Heart left ventricle (tissue), 16 donors: ENCODE data around the gene NCOA1. TPM values are rescaled to one million over a fixed set of nuclear protein-coding genes. Genes with fewer than 3 reads are reported as not detected.

ENCODE experiments used
- ATAC-seq, 4 donors: fragments of 200-7000 bp; cut with Tn5 transposase; one replicate each; pipeline ENCODE4 v1.9.1; 2020 to 2022; ENCODE audit warnings: moderate library complexity in 4 of 4, mild to moderate bottlenecking in 3 of 4, moderate number of reproducible peaks in 1 of 4
- DNase-seq, 5 donors: peaks; one replicate each; pipeline ENCODE4 v3.0.0-alpha.2; 2020
- H3K27ac ChIP-seq, 12 donors: fragments of 200-600 bp; sonication (generic) in 4 of 12; one replicate each; pipeline versions ENCODE4 v1.5.0 to v1.8.0; 2016 to 2022; ENCODE audit warnings: mild to moderate bottlenecking in 2 of 12
- H3K27me3 ChIP-seq, 9 donors: fragments of 200-600 bp; sonication (generic) in 2 of 9; one replicate each; pipeline versions ENCODE4 v1.5.1 to v1.8.0; 2016 to 2022; ENCODE audit warnings: mild to moderate bottlenecking in 3 of 9
- H3K36me3 ChIP-seq, 9 donors: fragments of 200-600 bp; sonication (generic) in 2 of 9; one replicate each; pipeline versions ENCODE4 v1.5.0 to v1.8.0; 2018 to 2022; ENCODE audit warnings: mild to moderate bottlenecking in 2 of 9
- H3K4me1 ChIP-seq, 12 donors: fragments of 200-600 bp; sonication (generic) in 4 of 12; one replicate each; pipeline versions ENCODE4 v1.5.0 to v1.8.0; 2016 to 2022; ENCODE audit warnings: mild to moderate bottlenecking in 3 of 12
- H3K4me3 ChIP-seq, 12 donors: fragments of 200-600 bp; sonication (generic) in 4 of 12; one replicate each; pipeline versions ENCODE4 v1.5.0 to v1.8.0; 2017 to 2022; ENCODE audit warnings: mild to moderate bottlenecking in 9 of 12, moderate library complexity in 4 of 12
- H3K9me3 ChIP-seq, 12 donors: fragments of 200-600 bp; sonication (generic) in 4 of 12; one replicate each; pipeline versions ENCODE4 v1.5.0 to v1.8.0; 2016 to 2022; ENCODE audit warnings: mild to moderate bottlenecking in 1 of 12
- CTCF ChIP-seq, 12 donors: fragments of 200-600 bp; sonication (generic) in 4 of 12; IDR thresholded peaks; one replicate each; pipeline versions ENCODE4 v1.5.0 to v1.8.0; 2018 to 2022; ENCODE audit warnings: antibody characterized with exemption in 12 of 12, mild to moderate bottlenecking in 5 of 12
- POLR2A ChIP-seq, 2 donors: fragments of 450-650 bp; IDR thresholded peaks; one replicate each; pipeline ENCODE4 v1.6.1; 2017; ENCODE audit warnings: antibody characterized with exemption in 2 of 2, mild to moderate bottlenecking in 2 of 2, moderate library complexity in 2 of 2
- WGBS, 4 donors: extraction: QIAGEN DNeasy Blood & Tissue Kit in 2 of 4; methylation state at CpG; one replicate each; pipeline versions ENCODE4 v1.1.5 to v1.1.7; 2013 to 2018; 5-methylcytosine and 5-hydroxymethylcytosine counted together
- intact Hi-C, 10 donors: fragments of 100-400 bp; cut with DNase I; formaldehyde crosslinking; loops; one replicate each; pipeline versions ENCODE4 v1.11.1 to v1.14.2; 2022
- polyA plus RNA-seq, 2 donors: library from polyadenylated mRNA; stranded (reverse); fragments of 200-250 nt; gene quantifications; one replicate each; pipeline ENCODE4 v1.2.3, GENCODE V29; 2013
- total RNA-seq, 9 donors: library from RNA; depleted of rRNA in 2 of 9; stranded (reverse); fragments of >200 nt in 2 of 9; fragmentation: NEBNext Ultra II Directional in 3 of 9; extraction: Animal tissue kit (Norgen Biotek cat#: 25700) in 3 of 9; gene quantifications; one replicate each; pipeline versions ENCODE4 v1.1.0 to v1.2.4, GENCODE V29; 2016 to 2023
- donor health status: ischemic (EF 13 %, LVEDD 7.1; RV severe dilation, severe dysfunction).
- donor health status: healthy with polysubstance abuse.
- donor health status: DM: no; HTN: yes; CAD: no.
- donor health status: DM: no; HTN: no; CAD: no.
- donor health status: ischemic (EF 25% LVEDD 6.9; RV normal size, moderate dysfunction).
- donor health status: ischemic (EF 25% LVEDD 5.7; RV mildly dilated, moderate dysfunction).
- donor health status: healthy.
- donor health status: DM: yes; HTN: yes; CAD: no.
- donor health status: ischemic (EF 35%, LVEDD 5.7; RV mildly dilated, moderate dysfunction).
- donor health status: nonischemic (EF 11% LVEDD 7.7; RV severe dilation, severe dysfunction).
- donor health status: DM: yes; HTN: yes; CAD: no.
- donor health status: PGD.
- donor health status: ischemic (EF 29% LVEDD 5.4; RV normal size, mild dysfunction).
- donor health status: nonischemic (EF 23%, LVEDD 6.1; RV moderate dilation, normal function).

NCOA1 gene
- total and polyA plus RNA-seq, 11 donors, result 8.5 to 42.3 (median 32.4) TPM

DNA sequence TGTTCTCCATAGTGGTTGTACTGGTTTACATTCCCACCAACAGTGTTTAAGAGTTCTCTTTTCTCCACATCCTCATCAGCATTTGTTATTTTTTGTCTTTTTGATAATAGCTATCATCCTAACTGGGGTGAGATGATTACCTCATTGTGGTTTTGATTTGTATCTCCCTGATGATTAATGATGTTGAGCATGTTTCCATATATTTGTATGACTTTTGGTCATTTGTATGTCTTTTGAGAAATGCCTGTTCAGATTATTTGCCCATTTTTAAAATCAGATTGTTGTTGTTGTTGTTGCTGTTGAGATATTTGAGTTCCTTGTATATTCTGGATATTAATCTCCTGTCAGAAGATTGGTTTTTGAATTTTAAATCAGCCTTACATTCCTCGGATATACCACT is 147.5 kb downstream of the NCOA1 start:
- TF ChIP-seq POLR2A (IDR thresholded peaks at IDR 0.05) (no peak), CTCF (IDR thresholded peaks at IDR 0.05) (no peak)
- ATAC-seq (no peak), DNase-seq (no peak)
- H3K27ac ChIP-seq, result no peak overlapping the region
- H3K4me1 ChIP-seq, result peaks cover 0 to 10% (median 0%) of the 10 kb centered on the region in 12 donors
- no peaks in the 10 kb centered on the region for H3K36me3 ChIP-seq
- H3K4me3 ChIP-seq, result no peak overlapping the region
- peaks cover 0 to 9% (median 0%) of the 10 kb centered on the region in 12 donors for H3K9me3 ChIP-seq
- H3K27me3 ChIP-seq, result no peaks in the 10 kb centered on the region
- intact Hi-C loops, result no loop called here
- WGBS, 4 donors, result 86 to 94% (median 88%) methylated on average over 1 of the region's 1 CpG

DNA sequence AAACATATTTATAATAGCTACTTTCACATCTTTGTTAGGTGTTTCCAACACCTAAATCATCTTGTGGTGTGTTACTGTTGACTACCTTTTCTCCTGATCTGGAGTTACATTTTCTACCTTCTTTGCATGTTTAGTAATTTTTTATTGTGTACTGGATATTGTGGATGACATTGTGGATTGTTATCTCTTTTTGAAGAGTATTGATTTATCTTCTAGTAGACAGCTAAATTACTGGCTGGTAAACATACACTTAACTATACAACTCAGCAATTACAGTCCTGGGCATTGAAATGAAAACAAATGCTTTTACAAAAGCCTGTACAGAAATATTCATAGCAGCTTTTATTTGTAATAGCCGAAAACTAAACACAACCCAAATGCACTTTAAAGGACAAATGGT is 151.3 kb downstream of the NCOA1 start:
- intact Hi-C loops, result loop anchor here in 1 of 10 donors (2.0 kb wide), 1 partner anchor 16 kb away; no protein-coding TSS in a partner anchor
- Histone ChIP-seq H3K9me3 (peaks cover 0 to 7% (median 0%) of the 10 kb centered on the region in 12 donors), H3K4me1 (peaks cover 0 to 12% (median 0%) of the 10 kb centered on the region in 12 donors), H3K27me3 (no peaks in the 10 kb centered on the region), H3K4me3 (no peak overlapping the region), H3K36me3 (peaks cover 0 to 4% (median 0%) of the 10 kb centered on the region in 9 donors), H3K27ac (no peak overlapping the region)
- TF ChIP-seq POLR2A (IDR thresholded peaks at IDR 0.05) (no peak), CTCF (IDR thresholded peaks at IDR 0.05) (no peak)
- 93 to 100% (median 98%) methylated on average over 1 of the region's 1 CpG for WGBS, 4 donors
- ATAC-seq (no peak), DNase-seq (no peak)

- 74 to 88% (median 77%) methylated on average over 1 of the region's 1 CpG for WGBS, 4 donors
- H3K4me1 ChIP-seq, result peaks cover 0 to 12% (median 0%) of the 10 kb centered on the region in 12 donors
- peaks cover 0 to 5% (median 0%) of the 10 kb centered on the region in 12 donors for H3K9me3 ChIP-seq
- TF ChIP-seq POLR2A (IDR thresholded peaks at IDR 0.05), result no peak
- TF ChIP-seq CTCF (IDR thresholded peaks at IDR 0.05), result no peak
- ATAC-seq (no peak), DNase-seq (no peak)
- no peaks in the 10 kb centered on the region for H3K27me3 ChIP-seq
- H3K27ac ChIP-seq, result no peak overlapping the region
- peaks cover 0 to 4% (median 0%) of the 10 kb centered on the region in 9 donors for H3K36me3 ChIP-seq
- intact Hi-C loops, result loop anchor here in 1 of 10 donors (2.0 kb wide), 1 partner anchor 16 kb away; no protein-coding TSS in a partner anchor
- H3K4me3 ChIP-seq, result no peak overlapping the region
These were observed 152.0 kb downstream of the NCOA1 start for GRCh38 chr2:24643051-24643450.

- Histone ChIP-seq H3K4me3 (no peak overlapping the region), H3K36me3 (peaks cover 0 to 4% (median 0%) of the 10 kb centered on the region in 9 donors), H3K27ac (no peak overlapping the region), H3K4me1 (peaks cover 0 to 12% (median 0%) of the 10 kb centered on the region in 12 donors), H3K27me3 (no peaks in the 10 kb centered on the region), H3K9me3 (no peaks in the 10 kb centered on the region)
- TF ChIP-seq POLR2A (IDR thresholded peaks at IDR 0.05) (no peak), CTCF (IDR thresholded peaks at IDR 0.05) (no peak)
- DNase-seq, result no peak
- intact Hi-C loops, result no loop called here
- no peak for ATAC-seq
- WGBS, 4 donors, result 97 to 99% (median 97%) methylated on average over 2 of the region's 2 CpGs
These were observed 153.0 kb downstream of the NCOA1 start for GRCh38 chr2:24644032-24644431.
